ENCODE results near the gene HOXD13. TPM values are rescaled to one million over a fixed set of nuclear protein-coding genes. Genes with fewer than 3 reads are reported as not detected.
A peak's percentile ranks its signal among the peaks of the same experiment; 100 is the strongest.

HOXD13 gene
- total and polyA plus RNA-seq, 2 of the 13 experiments (the other 11 are each of a cell fraction or from before 2014, with no cell fraction given): not detected

GRCh38 chr2:176122683-176123410 is 30.3 kb downstream of the HOXD13 start, which contains the start of gene HOXD9 (continued):
- TF ChIP-seq ZSCAN21 (CRISPR knock-in tag; IDR thresholded peaks at IDR 0.05; ENCODE audit: borderline replicate concordance): no peak
- TF ChIP-seq JUNB (CRISPR knock-in tag; IDR thresholded peaks at IDR 0.05; ENCODE audit: borderline replicate concordance): no peak
- no peak for TF ChIP-seq ZNF431 (CRISPR knock-in tag; IDR thresholded peaks at IDR 0.05; ENCODE audit: borderline replicate concordance, low read depth)
- no peak for TF ChIP-seq ZNF577 (CRISPR knock-in tag; IDR thresholded peaks at IDR 0.05; ENCODE audit: borderline replicate concordance, low read depth)
- no peak for TF ChIP-seq ZFP41 (CRISPR knock-in tag; IDR thresholded peaks at IDR 0.05; ENCODE audit: borderline replicate concordance)
- TF ChIP-seq ZNF674 (CRISPR knock-in tag; IDR thresholded peaks at IDR 0.05; ENCODE audit: low read depth): no peak
- TF ChIP-seq ZNF780A (CRISPR knock-in tag; IDR thresholded peaks at IDR 0.05): no peak
- no peak for TF ChIP-seq EEA1 (CRISPR knock-in tag; IDR thresholded peaks at IDR 0.05; ENCODE audit: borderline replicate concordance)
- TF ChIP-seq ZNF850 (CRISPR knock-in tag; conservative IDR thresholded peaks at IDR 0.05): no peak
- no peak for TF ChIP-seq STAG1 (CRISPR knock-in tag; IDR thresholded peaks at IDR 0.05)
- TF ChIP-seq HOXA9 (CRISPR knock-in tag; IDR thresholded peaks at IDR 0.05; ENCODE audit: borderline replicate concordance): no peak

DNA sequence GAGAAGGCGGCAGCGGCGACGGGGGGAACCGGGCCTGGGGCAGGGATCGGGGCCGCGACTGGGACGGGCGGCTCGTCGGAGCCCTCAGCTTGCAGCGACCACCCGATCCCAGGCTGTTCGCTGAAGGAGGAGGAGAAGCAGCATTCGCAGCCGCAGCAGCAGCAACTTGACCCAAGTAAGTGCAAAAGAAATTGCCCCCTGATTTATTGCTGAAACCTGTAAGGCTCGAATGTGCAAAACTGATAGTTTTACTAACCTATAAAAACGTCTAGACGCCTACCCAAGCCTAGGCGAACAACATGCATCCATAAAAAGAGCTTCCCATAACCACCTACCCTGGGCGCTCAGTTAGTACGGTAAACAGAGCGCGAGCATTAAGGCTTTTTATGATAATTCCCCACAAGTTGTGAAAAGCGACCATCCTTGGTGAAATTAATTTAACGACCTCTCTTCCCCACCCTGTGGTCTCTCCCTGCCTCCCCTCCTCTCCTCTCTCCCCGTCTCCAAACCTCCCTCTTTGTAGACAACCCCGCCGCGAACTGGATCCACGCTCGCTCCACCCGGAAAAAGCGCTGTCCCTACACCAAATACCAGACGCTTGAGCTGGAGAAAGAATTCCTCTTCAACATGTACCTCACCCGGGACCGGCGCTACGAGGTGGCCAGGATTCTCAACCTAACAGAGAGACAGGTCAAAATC is 31.0 kb downstream of the HOXD13 start:
- no peak overlapping the region for H3K4me2 ChIP-seq (ENCODE audit: low read depth, low read length)

More for the DNA sequence above, 31.0 kb downstream of the HOXD13 start:
- no peaks in the 10 kb centered on the region for H3K9me3 ChIP-seq (ENCODE audit: low read length)
- no peaks in the 10 kb centered on the region for H3K79me2 ChIP-seq (ENCODE audit: insufficient read depth, low read length)
- BruUV-seq (replicated peaks): no TSS peak
- no peaks in the 10 kb centered on the region for H3K4me1 ChIP-seq (ENCODE audit: insufficient read depth, low read length)
- WGBS (ENCODE audit: low lambda C conversion rate): 15% methylated on average over 38 of the region's 40 CpGs
- CTCF ChIA-PET (ENCODE audit: low intra/inter-chr PET ratio, low total read pairs): no interaction called here
- ATAC-seq (no peak), FAIRE-seq (no peak), DNase-seq (ENCODE audit: low spot score) (no peak)
- no peaks in the 10 kb centered on the region for H3K36me3 ChIP-seq (replicated peaks in 1 of 2; ENCODE audit: control insufficient read depth in 1 of 2, insufficient read depth in 2 of 2, low read length in 2 of 2)
- POLR2A ChIA-PET: no interaction called here
- no peak overlapping the region for H3K27ac ChIP-seq (ENCODE audit: extremely low read length, insufficient read depth, low read length)
- no peak overlapping the region for H2AFZ ChIP-seq (ENCODE audit: low read length)
- H3K4me3 ChIP-seq (replicated peaks in 1 of 3; ENCODE audit: insufficient read depth in 1 of 3, low read depth in 2 of 3, low read length in 3 of 3): no peak overlapping the region
- in situ Hi-C loops (cut with HindIII; ENCODE audit: extremely low pct_ligation_motif_present, low pct_unique_long_range_greater_than_20kb): no loop called here
- H4K20me1 ChIP-seq (ENCODE audit: insufficient read depth, low read length): no peaks in the 10 kb centered on the region; the same call in 1 of the 2 replicates
- TF ChIP-seq SP5 (CRISPR knock-in tag; IDR thresholded peaks at IDR 0.05; ENCODE audit: borderline replicate concordance, low read depth) (no peak), EZH2 (conservative IDR thresholded peaks at IDR 0.05; ENCODE audit: low read depth, low read length) (peak; percentile 96)
- peaks cover 20 to 92% of the 10 kb centered on the region in 2 experiments for H3K27me3 ChIP-seq (ENCODE audit: control insufficient read depth in 1 of 2, insufficient read depth in 2 of 2, low read length in 2 of 2)
- H3K9ac ChIP-seq (ENCODE audit: insufficient read depth, low read depth, low read length): no peak overlapping the region
- intact Hi-C loops (cut with micrococcal nuclease; ENCODE audit: unreplicated experiment): no loop called here

Data from HepG2 (cell line).